Glomerular endothelial cell (primary cell): ENCODE measurements around the gene PC. TPM values are rescaled to one million over a fixed set of nuclear protein-coding genes. Genes with fewer than 3 reads are reported as not detected.
"Not testable (repeated sequence)": the region's sequence is repeated elsewhere in the genome, so short reads cannot be mapped to it uniquely, and the experiment has no call there.

Source experiments
- DNase-seq: peaks from one replicate; pipeline ENCODE4 v3.0.0-alpha.2; 2011; ENCODE audit warnings: low read depth, low spot score; ENCODE audit errors: extremely low read depth
- total RNA-seq: library from RNA; depleted of rRNA; stranded (reverse); fragments of >200 nt; gene quantifications from 2 replicates; pipeline ENCODE4 v1.2.3, GENCODE V29; 2015

PC gene
- total RNA-seq, 1 donor from 2014 or later = 6.4 TPM

- no peak for DNase-seq
Observed at GRCh38 chr11:66847461-66848232, 110.5 kb downstream of the PC start.

- DNase-seq = no peak
Observed at GRCh38 chr11:66846671-66847091, 111.5 kb downstream of the PC start.

GRCh38 chr11:66845876-66846212, 112.3 kb downstream of the PC start:
- no peak for DNase-seq

- no peak for DNase-seq
Observed at GRCh38 chr11:66845143-66845875, 112.9 kb downstream of the PC start.

GRCh38 chr11:66844496-66845142, 113.6 kb downstream of the PC start:
- DNase-seq = no peak

- no peak for DNase-seq
Observed at GRCh38 chr11:66843776-66844495, 114.2 kb downstream of the PC start.

GRCh38 chr11:66842896-66843775, 115.0 kb downstream of the PC start, which contains the start of gene RCE1:
TSS of gene RCE1 (plus strand) at chr11:66843441. CDS start at chr11:66843456, 15 bp downstream.
- no peak for DNase-seq

GRCh38 chr11:66842501-66842895, 115.7 kb downstream of the PC start:
- DNase-seq = no peak

- DNase-seq = no peak
Observed at GRCh38 chr11:66841861-66842260, 116.3 kb downstream of the PC start.

GRCh38 chr11:66840317-66841091, 117.7 kb downstream of the PC start:
- DNase-seq = no peak

GRCh38 chr11:66835768-66836405, 122.3 kb downstream of the PC start:
- no peak for DNase-seq

- DNase-seq = no peak
Observed at GRCh38 chr11:66834943-66835342, 123.2 kb downstream of the PC start.

- no peak for DNase-seq
Observed at GRCh38 chr11:66834539-66834845, 123.7 kb downstream of the PC start.

GRCh38 chr11:66824573-66824972, 133.6 kb downstream of the PC start:
- not testable (repeated sequence) for DNase-seq

- DNase-seq = no peak
Observed at GRCh38 chr11:66823700-66824099, 134.5 kb downstream of the PC start.

GRCh38 chr11:66820901-66821300, 137.3 kb downstream of the PC start:
- DNase-seq = no peak

GRCh38 chr11:66820381-66820780, 137.8 kb downstream of the PC start:
- no peak for DNase-seq

GRCh38 chr11:66818231-66818955, 139.8 kb downstream of the PC start:
- DNase-seq = no peak
